Measurements from ENCODE around the gene SLC9B2. TPM values are rescaled to one million over a fixed set of nuclear protein-coding genes. Genes with fewer than 3 reads are reported as not detected.

Gene SLC9B2
- total and polyA plus RNA-seq, 2 experiments from 2014 or later, result 4.4 to 13.0 TPM

GRCh38 chr4:103060453-103061148 is 16.0 kb downstream of the SLC9B2 start (continued):
- TF ChIP-seq ZNF462 (CRISPR knock-in tag; IDR thresholded peaks at IDR 0.05) (no peak), ZNF114 (CRISPR knock-in tag; IDR thresholded peaks at IDR 0.05) (no peak)

GRCh38 chr4:103054030-103054429 is 22.5 kb downstream of the SLC9B2 start:
- H3K9me3 Mint-ChIP-seq, result no peaks in the 10 kb centered on the region
- Histone ChIP-seq H2AFZ (no peak overlapping the region), H3K27me3 (ENCODE audit: insufficient read depth) (no peaks in the 10 kb centered on the region), H3K79me2 (replicated peaks; ENCODE audit: insufficient read depth) (no peaks in the 10 kb centered on the region), H3K27ac (ENCODE audit: low read depth) (no peak overlapping the region), H3K4me3 (no peak overlapping the region), H3K36me3 (ENCODE audit: insufficient read depth) (no peaks in the 10 kb centered on the region), H3K9me2 (ENCODE audit: insufficient read depth) (no peaks in the 10 kb centered on the region), H4K20me1 (replicated peaks; ENCODE audit: insufficient read depth) (no peaks in the 10 kb centered on the region), H3F3A (replicated peaks; ENCODE audit: low read depth) (no peaks in the 10 kb centered on the region), H3K4me1 (ENCODE audit: insufficient read depth) (no peaks in the 10 kb centered on the region), H3K4me2 (no peak overlapping the region)
- no peak for ATAC-seq
- no peak overlapping the region for H3K27ac Mint-ChIP-seq
- H3K4me1 Mint-ChIP-seq, result no peaks in the 10 kb centered on the region
- no peaks in the 10 kb centered on the region for H3K36me3 Mint-ChIP-seq (ENCODE audit: low read depth)
- H3K27me3 Mint-ChIP-seq (ENCODE audit: insufficient read depth, low read depth, poor library complexity), result no peaks in the 10 kb centered on the region
- no peak for DNase-seq (ENCODE audit: low spot score)
- H3K4me3 Mint-ChIP-seq, result no peak overlapping the region
- TF ChIP-seq POLR2AphosphoS5 (IDR thresholded peaks at IDR 0.05; ENCODE audit: low read depth) (no peak), EZH2 (IDR thresholded peaks at IDR 0.05; ENCODE audit: low read depth, unreplicated experiment) (no peak), REST (IDR thresholded peaks at IDR 0.05; ENCODE audit: unreplicated experiment) (no peak), CTCF (conservative IDR thresholded peaks at IDR 0.05; ENCODE audit: low read depth in 2 of 2) (no peak)
